Endothelial cell (in vitro differentiated cells): Measurements from ENCODE around the gene POLA1. TPM values are rescaled to one million over a fixed set of nuclear protein-coding genes. Genes with fewer than 3 reads are reported as not detected.

Experiments used
- DNase-seq: peaks from one replicate; pipeline ENCODE4 v3.0.0; 2021; ENCODE audit warnings: low spot score
- H3K27ac Mint-ChIP-seq: one replicate; pipeline ENCODE4 v1.8.0; 2021; ENCODE audit warnings: mixed read lengths, inconsistent platforms; ENCODE audit not compliant: unreplicated experiment
- H3K27me3 Mint-ChIP-seq: one replicate; pipeline ENCODE4 v1.8.0; 2021; ENCODE audit warnings: mild to moderate bottlenecking, moderate library complexity, mixed read lengths, inconsistent platforms; ENCODE audit not compliant: unreplicated experiment
- H3K36me3 Mint-ChIP-seq: one replicate; pipeline ENCODE4 v1.8.0; 2021; ENCODE audit warnings: mild to moderate bottlenecking, low read depth, mixed read lengths, inconsistent platforms; ENCODE audit not compliant: unreplicated experiment
- H3K4me1 Mint-ChIP-seq: one replicate; pipeline ENCODE4 v1.8.0; 2021; ENCODE audit warnings: mild to moderate bottlenecking, mixed read lengths, inconsistent platforms; ENCODE audit not compliant: unreplicated experiment
- H3K4me3 Mint-ChIP-seq: one replicate; pipeline ENCODE4 v1.8.0; 2021; ENCODE audit warnings: mild to moderate bottlenecking, mixed read lengths, inconsistent platforms; ENCODE audit not compliant: unreplicated experiment
- H3K9me3 Mint-ChIP-seq: one replicate; pipeline ENCODE4 v1.8.0; 2021; ENCODE audit warnings: mixed read lengths, inconsistent platforms; ENCODE audit not compliant: unreplicated experiment
- total RNA-seq: library from RNA; stranded (reverse); fragmentation: NEBNext Ultra II Directional; extraction: Animal tissue kit (Norgen Biotek cat#: 25700); gene quantifications from one replicate; pipeline ENCODE4 v1.2.1, GENCODE V29; 2021; ENCODE audit not compliant: unreplicated experiment
- TF ChIP-seq, protein P1 (sequence below): fragments of 200-600 bp; sonication (generic); IDR thresholded peaks from one replicate; pipeline ENCODE4 v1.5.0; 2021; ENCODE audit warnings: antibody characterized with exemption; ENCODE audit not compliant: unreplicated experiment

POLA1 gene
- total RNA-seq, 1 donor from 2014 or later = 12.9 TPM

DNA sequence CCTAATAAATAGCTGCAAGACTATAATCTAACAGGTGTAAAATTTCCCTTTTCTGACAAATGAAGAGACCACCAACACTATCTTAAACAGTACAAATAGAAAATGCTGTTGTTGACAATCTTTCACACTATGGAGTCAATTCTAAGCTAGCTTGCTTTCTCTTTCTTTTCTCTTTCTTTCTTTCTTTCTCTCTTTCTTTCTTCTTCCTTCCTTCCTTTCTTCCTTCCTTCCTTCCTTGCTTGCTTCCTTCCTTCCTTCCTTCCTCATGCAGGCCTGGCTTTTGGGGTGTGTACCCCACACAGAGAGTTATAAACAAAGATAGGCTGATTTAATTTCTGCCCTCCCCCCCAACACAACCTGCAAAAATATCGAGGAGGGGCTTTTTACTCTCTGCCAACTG lies 330.2 kb downstream of the POLA1 start:
- Mint-ChIP-seq H3K27me3 (peaks cover 9% of the 10 kb centered on the region), H3K4me1 (peaks cover 3% of the 10 kb centered on the region), H3K4me3 (no peak overlapping the region), H3K9me3 (no peaks in the 10 kb centered on the region), H3K27ac (no peak overlapping the region), H3K36me3 (no peaks in the 10 kb centered on the region)
- TF ChIP-seq, protein P1, sequence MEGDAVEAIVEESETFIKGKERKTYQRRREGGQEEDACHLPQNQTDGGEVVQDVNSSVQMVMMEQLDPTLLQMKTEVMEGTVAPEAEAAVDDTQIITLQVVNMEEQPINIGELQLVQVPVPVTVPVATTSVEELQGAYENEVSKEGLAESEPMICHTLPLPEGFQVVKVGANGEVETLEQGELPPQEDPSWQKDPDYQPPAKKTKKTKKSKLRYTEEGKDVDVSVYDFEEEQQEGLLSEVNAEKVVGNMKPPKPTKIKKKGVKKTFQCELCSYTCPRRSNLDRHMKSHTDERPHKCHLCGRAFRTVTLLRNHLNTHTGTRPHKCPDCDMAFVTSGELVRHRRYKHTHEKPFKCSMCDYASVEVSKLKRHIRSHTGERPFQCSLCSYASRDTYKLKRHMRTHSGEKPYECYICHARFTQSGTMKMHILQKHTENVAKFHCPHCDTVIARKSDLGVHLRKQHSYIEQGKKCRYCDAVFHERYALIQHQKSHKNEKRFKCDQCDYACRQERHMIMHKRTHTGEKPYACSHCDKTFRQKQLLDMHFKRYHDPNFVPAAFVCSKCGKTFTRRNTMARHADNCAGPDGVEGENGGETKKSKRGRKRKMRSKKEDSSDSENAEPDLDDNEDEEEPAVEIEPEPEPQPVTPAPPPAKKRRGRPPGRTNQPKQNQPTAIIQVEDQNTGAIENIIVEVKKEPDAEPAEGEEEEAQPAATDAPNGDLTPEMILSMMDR = no peak
- no peak for DNase-seq

DNA sequence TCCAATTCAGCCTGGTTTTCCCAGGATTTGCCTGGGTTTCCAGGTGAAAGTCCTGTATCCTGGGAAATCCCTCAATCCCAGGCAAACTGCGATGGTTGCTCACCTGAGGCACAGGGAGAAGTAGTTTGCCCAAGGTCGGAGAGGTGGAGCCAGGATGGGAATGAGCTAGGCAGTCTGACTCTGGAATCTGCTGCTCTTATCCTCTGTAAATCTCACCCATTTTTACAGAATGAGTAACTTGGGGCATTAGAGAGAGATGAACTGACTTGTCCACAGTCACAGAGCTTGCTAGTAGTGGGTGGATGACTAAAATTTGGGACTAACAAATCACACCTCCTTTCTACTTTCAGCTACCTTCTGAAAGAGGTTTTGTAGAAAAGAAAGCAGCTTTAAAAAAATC lies 331.9 kb downstream of the POLA1 start:
- DNase-seq = no peak
- Mint-ChIP-seq H3K36me3 (no peaks in the 10 kb centered on the region), H3K4me3 (no peak overlapping the region), H3K27me3 (peaks cover 3% of the 10 kb centered on the region), H3K4me1 (peaks cover 2% of the 10 kb centered on the region), H3K27ac (no peak overlapping the region), H3K9me3 (no peaks in the 10 kb centered on the region)
- TF ChIP-seq, protein P1 = no peak

DNA sequence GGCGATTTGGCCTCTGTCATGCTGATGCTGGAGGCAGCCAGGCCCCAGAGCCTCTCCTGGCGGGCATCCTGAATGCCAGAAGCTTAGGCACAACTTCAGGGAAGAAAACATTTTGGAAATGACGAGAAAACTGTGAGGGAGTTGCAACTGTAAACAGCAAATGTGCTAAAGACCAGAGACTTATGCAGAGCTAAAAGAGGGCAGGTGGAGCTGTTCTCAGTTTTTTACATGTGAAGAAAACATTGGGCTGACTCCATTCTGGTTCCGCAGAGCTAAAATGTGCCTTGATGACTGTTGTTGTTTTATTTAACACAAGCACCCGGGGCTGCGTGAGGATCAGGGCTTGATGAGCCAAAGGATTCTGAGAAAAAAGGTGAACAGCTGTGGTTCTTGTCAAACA lies 332.9 kb downstream of the POLA1 start:
- Mint-ChIP-seq H3K36me3 (no peaks in the 10 kb centered on the region), H3K4me1 (peaks cover under 1% of the 10 kb centered on the region), H3K9me3 (no peaks in the 10 kb centered on the region), H3K27me3 (peaks cover 3% of the 10 kb centered on the region), H3K27ac (no peak overlapping the region), H3K4me3 (no peak overlapping the region)
- no peak for DNase-seq
- TF ChIP-seq, protein P1 = no peak

DNA sequence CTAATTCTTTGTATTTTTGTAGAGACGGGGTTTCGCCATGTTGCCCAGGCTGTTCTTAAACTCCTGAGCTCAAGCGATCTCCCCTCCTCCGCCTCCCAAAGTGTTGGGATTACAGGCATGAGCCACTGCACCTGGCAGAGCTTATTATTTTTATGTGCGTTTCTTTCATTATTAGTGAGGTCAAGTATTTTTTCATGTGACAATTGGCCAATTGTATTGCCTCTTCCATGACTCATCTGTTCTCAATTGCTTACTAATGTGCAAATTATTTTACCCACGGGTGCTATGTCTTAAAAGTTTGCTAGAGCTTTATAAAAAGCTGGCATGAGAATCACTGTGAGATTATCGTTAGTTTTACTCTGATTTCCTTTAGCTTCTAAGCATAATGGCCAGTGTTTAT lies 335.0 kb downstream of the POLA1 start:
- H3K4me1 Mint-ChIP-seq = no peaks in the 10 kb centered on the region
- H3K27ac Mint-ChIP-seq = no peak overlapping the region
- H3K4me3 Mint-ChIP-seq = no peak overlapping the region
- H3K9me3 Mint-ChIP-seq = no peaks in the 10 kb centered on the region
- H3K27me3 Mint-ChIP-seq = peaks cover 2% of the 10 kb centered on the region
- no peaks in the 10 kb centered on the region for H3K36me3 Mint-ChIP-seq
- no peak for DNase-seq
- TF ChIP-seq, protein P1 = no peak

DNA sequence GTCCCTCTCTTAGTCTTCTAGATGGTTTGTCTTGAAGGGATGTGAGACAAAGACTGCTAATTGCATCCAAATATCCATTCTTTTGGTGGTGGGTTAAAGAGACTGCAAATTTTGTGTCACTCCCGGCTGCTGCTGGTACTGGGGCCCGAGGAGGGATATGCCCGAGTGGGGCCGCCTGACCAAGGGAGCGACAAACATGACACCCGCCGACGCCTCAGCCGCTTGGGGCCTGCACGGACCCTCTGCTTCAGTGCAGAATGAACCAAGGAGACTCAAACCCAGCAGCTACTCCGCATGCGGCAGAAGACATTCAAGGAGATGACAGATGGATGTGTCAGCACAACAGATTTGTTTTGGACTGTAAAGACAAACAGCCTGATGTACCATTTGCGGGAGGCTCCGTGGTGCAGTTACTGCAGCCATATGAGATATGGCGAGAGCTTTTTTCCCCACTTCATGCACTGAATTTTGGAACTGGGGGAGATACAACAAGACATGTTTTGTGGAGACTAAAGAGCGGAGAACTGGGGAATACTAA lies 335.6 kb downstream of the POLA1 start:
- Mint-ChIP-seq H3K27me3 (peaks cover 2% of the 10 kb centered on the region), H3K4me1 (no peaks in the 10 kb centered on the region), H3K9me3 (no peaks in the 10 kb centered on the region), H3K36me3 (no peaks in the 10 kb centered on the region), H3K27ac (no peak overlapping the region), H3K4me3 (no peak overlapping the region)
- DNase-seq = no peak
- TF ChIP-seq, protein P1 = no peak
